ENCODE data around the gene LIPN.
"Not testable (repeated sequence)": the region's sequence is repeated elsewhere in the genome, so short reads cannot be mapped to it uniquely, and the experiment has no call there.

The LIPN gene

GRCh38 chr10:88731296-88731695 lies 28.5 kb upstream of the LIPN start:
- TF ChIP-seq CTCF (IDR thresholded peaks at IDR 0.05; ENCODE audit: low read depth, low read length) = no peak
- no peak overlapping the region for H3K4me3 ChIP-seq (replicated peaks in 1 of 2; ENCODE audit: low read depth in 2 of 2, low read length in 2 of 2)
- DNase-seq (ENCODE audit: low read depth in 2 of 2) = peak in 1 of 2 donors; percentile 33

GRCh38 chr10:88733215-88733614 lies 26.6 kb upstream of the LIPN start:
- H3K4me3 ChIP-seq (replicated peaks in 1 of 2; ENCODE audit: low read depth in 2 of 2, low read length in 2 of 2) = no peak overlapping the region
- no peak for DNase-seq (ENCODE audit: low read depth in 2 of 2)
- no peak for TF ChIP-seq CTCF (IDR thresholded peaks at IDR 0.05; ENCODE audit: low read depth, low read length)

GRCh38 chr10:88735661-88736060 lies 24.2 kb upstream of the LIPN start:
- H3K4me3 ChIP-seq (replicated peaks in 1 of 2; ENCODE audit: low read depth in 2 of 2, low read length in 2 of 2) = no peak overlapping the region
- DNase-seq (ENCODE audit: low read depth in 2 of 2) = peak; percentile 8 to 39
- no peak for TF ChIP-seq CTCF (IDR thresholded peaks at IDR 0.05; ENCODE audit: low read depth, low read length)

DNA sequence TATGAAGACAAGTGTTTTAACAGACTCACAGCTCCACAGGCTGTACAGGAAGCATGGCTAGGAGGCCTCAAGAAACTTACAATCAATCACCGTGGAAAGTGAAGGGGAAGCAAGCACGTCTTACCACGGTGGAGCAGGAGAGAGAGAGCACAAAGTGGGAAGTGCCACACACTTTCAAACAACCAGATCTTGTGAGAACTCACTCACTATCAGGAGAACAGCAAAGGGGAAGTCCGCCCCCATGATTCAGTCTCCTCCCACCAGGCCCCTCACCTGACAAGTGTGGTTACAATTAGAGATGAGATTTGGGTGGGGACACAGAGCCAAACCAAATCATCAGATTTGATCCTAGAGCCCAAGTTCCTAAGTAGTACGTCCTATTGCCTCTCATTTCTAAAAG lies 17.9 kb upstream of the LIPN start:
- not testable (repeated sequence) for H3K4me3 ChIP-seq (replicated peaks in 1 of 2; ENCODE audit: low read depth in 2 of 2, low read length in 2 of 2)

DNA sequence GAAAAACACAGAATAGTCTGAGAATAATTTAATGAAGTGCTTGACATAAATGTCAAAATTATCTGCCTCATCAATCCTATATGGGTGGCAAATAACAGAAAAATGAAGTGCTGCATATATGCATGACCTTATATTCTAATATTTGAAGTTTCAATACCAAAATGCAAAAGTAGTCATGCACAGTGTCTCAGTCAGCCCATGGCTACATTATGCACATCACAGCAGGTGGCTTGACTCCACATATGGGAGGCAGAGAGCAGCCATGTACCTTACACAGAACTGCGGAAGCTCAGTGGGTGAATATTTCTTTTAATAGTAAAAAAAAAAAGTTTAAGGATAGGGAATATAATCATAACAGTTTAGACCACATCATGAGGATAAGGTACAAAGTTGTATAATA lies 17.4 kb upstream of the LIPN start:
- DNase-seq (ENCODE audit: low read depth in 2 of 2) = no peak
- H3K4me3 ChIP-seq (replicated peaks in 1 of 2; ENCODE audit: low read depth in 2 of 2, low read length in 2 of 2) = no peak overlapping the region
- no peak for TF ChIP-seq CTCF (IDR thresholded peaks at IDR 0.05; ENCODE audit: low read depth, low read length)

More for the DNA sequence above, 17.9 kb upstream of the LIPN start:
- DNase-seq (ENCODE audit: low read depth in 2 of 2) = not testable (repeated sequence)

DNA sequence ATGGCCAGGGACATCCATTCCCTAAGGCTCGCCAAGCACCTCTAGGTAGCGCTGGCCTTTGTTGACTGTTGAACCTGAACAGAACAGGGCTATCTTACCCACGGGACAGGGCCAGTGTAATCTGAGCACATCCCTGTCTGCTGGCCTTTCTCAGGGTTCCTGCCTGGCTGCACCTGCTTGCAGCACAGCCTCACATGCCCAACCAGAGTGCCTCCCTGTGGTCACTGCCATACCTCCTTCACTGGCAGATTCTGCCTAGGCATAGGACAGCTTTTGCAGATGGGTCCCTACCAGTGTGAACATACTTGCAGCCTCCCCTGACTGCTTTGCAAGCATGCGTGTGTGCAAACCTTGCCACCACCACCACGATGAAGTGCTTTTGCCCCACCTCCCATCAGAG lies 15.8 kb upstream of the LIPN start:
- DNase-seq (ENCODE audit: low read depth in 2 of 2) = no peak
- H3K4me3 ChIP-seq (replicated peaks in 1 of 2; ENCODE audit: low read depth in 2 of 2, low read length in 2 of 2) = no peak overlapping the region
- no peak for TF ChIP-seq CTCF (IDR thresholded peaks at IDR 0.05; ENCODE audit: low read depth, low read length)

DNA sequence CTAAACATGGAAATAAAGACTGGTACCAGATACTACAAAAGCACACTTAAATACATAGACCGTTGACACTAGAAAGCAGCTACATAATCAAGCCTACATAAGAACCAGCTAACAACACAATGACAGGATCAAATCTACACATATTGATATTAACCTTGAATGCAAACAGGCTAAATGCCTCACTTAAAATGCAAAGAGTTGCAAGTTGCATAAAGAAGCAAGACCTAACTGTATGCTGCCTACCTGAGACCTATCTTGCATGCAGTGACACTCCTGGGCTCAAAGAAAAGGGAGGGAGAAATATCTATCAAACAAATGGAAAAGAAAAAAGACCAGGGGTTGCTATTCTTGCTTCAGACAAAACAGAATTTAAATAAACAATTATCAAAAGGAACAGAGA lies 14.2 kb upstream of the LIPN start:
- no peak for DNase-seq (ENCODE audit: low read depth in 2 of 2)
- TF ChIP-seq CTCF (IDR thresholded peaks at IDR 0.05; ENCODE audit: low read depth, low read length) = no peak
- no peak overlapping the region for H3K4me3 ChIP-seq (replicated peaks in 1 of 2; ENCODE audit: low read depth in 2 of 2, low read length in 2 of 2)
